Measurements from ENCODE around the gene P2RX3. TPM values are rescaled to one million over a fixed set of nuclear protein-coding genes. Genes with fewer than 3 reads are reported as not detected.
A peak's percentile ranks its signal among the peaks of the same experiment; 100 is the strongest.

The P2RX3 gene
- total RNA-seq, 4 donors from 2014 or later, result not detected

DNA sequence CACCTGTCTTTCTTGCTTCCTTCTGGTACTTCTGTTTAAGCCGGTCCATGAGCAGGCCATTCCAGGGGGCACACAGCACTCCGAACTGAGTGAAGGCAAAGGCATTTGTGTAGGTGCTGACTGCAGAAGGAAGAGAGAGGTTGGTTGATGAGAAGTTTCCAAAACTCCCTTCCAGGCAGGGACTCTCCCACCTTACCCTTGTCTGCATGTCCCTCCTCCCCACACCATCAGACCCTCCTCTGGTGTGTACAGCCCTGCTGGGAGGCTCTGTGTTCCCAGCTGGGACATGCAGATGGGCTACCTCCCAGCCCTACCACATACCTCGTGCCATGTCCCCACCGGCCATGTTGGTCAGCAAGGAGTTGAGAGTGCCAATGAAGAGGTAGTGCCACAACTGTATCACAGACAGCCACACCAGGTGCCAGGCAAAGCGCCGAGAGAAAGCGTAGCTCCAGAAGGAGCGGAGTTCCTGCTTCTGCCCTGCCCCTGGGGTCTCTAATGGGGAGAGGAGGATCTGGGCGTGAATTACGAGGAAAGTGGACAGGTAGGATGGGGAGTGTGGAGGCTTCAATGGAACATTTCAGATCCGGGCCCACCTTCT, 76.6 kb downstream of the P2RX3 start:
- DNase-seq (ENCODE audit: low spot score), result no peak
- TF ChIP-seq CTCF (IDR thresholded peaks at IDR 0.05), result no peak
- no peak for ATAC-seq (ENCODE audit: low FRiP score)

DNA sequence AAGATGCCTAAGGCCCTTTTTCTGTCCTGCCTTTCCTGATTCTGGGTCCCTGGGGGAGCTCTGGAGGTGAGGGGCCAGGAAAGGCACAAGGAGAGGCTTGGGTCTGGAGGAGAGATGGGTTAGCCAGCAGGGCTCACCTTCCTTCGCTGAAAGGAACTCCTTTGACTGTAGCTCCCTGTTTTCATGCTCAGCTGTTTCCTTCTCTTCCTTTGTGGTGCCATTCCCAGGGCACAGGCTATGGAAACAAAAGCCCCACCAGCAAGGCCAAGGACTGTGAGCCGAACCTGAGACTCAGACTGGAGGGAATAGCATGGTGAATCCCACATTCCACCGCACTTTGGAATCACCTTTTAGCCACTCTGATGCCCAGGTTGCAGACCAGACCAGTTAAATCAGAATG, 78.3 kb downstream of the P2RX3 start:
- DNase-seq (ENCODE audit: low spot score) (no peak), ATAC-seq (ENCODE audit: low FRiP score) (no peak)
- TF ChIP-seq CTCF (IDR thresholded peaks at IDR 0.05), result no peak

GRCh38 chr11:57417056-57417455, 78.9 kb downstream of the P2RX3 start:
- TF ChIP-seq CTCF (IDR thresholded peaks at IDR 0.05), result no peak
- no peak for DNase-seq (ENCODE audit: low spot score)
- ATAC-seq (ENCODE audit: low FRiP score), result peak; percentile 78

- ATAC-seq (ENCODE audit: low FRiP score), result no peak
- no peak for TF ChIP-seq CTCF (IDR thresholded peaks at IDR 0.05)
Observed at GRCh38 chr11:57418131-57418530, 80.0 kb downstream of the P2RX3 start.

GRCh38 chr11:57419146-57419545, 81.0 kb downstream of the P2RX3 start:
- ATAC-seq (ENCODE audit: low FRiP score) (no peak), DNase-seq (ENCODE audit: low spot score) (no peak)
- no peak for TF ChIP-seq CTCF (IDR thresholded peaks at IDR 0.05)

More at GRCh38 chr11:57418131-57418530, 80.0 kb downstream of the P2RX3 start:
- no peak for DNase-seq (ENCODE audit: low spot score)

GRCh38 chr11:57421066-57421465, 82.9 kb downstream of the P2RX3 start:
- no peak for TF ChIP-seq CTCF (IDR thresholded peaks at IDR 0.05)
- ATAC-seq (ENCODE audit: low FRiP score), result no peak

GRCh38 chr11:57421805-57422204, 83.7 kb downstream of the P2RX3 start:
- DNase-seq (ENCODE audit: low spot score), result no peak
- no peak for TF ChIP-seq CTCF (IDR thresholded peaks at IDR 0.05)
- no peak for ATAC-seq (ENCODE audit: low FRiP score)

More at GRCh38 chr11:57421066-57421465, 82.9 kb downstream of the P2RX3 start:
- no peak for DNase-seq (ENCODE audit: low spot score)
